Thyroid gland (tissue), 4 donors: Measurements from ENCODE around the gene PPP2R5E. TPM values are rescaled to one million over a fixed set of nuclear protein-coding genes. Genes with fewer than 3 reads are reported as not detected.

Experiments
- DNase-seq, 2 donors: peaks; one replicate each; pipeline ENCODE4 v3.0.0-alpha.2; 2019
- H3K27ac ChIP-seq, 3 donors: fragments of 200-600 bp; sonication (generic); 1 replicate in 2 of 3; 2 replicates in 1 of 3; pipeline ENCODE4 v1.5.1; 2016 to 2019; ENCODE audit warnings: mild to moderate bottlenecking in 1 of 3, moderate library complexity in 1 of 3
- H3K27me3 ChIP-seq: fragments of 200-600 bp; sonication (generic); one replicate; pipeline ENCODE4 v1.5.1; 2019
- H3K36me3 ChIP-seq, 2 donors: fragments of 200-600 bp; sonication (generic); one replicate each; pipeline ENCODE4 v1.5.1; 2016 to 2019
- H3K4me1 ChIP-seq, 2 donors: fragments of 200-600 bp; sonication (generic); one replicate each; pipeline ENCODE4 v1.5.1; 2017 to 2019
- H3K4me3 ChIP-seq, 3 donors: fragments of 200-600 bp; sonication (generic); replicated peaks in 1 of 3; 1 replicate in 2 of 3; 2 replicates in 1 of 3; pipeline ENCODE4 v1.5.1; 2016; ENCODE audit warnings: mild to moderate bottlenecking in 1 of 3
- H3K9me3 ChIP-seq: fragments of 200-600 bp; sonication (generic); one replicate; pipeline ENCODE4 v1.5.1; 2017
- CTCF ChIP-seq, 6 experiments: fragments of 200-600 bp in 3 of 6; fragments of 450-650 bp in 3 of 6; sonication (generic) in 3 of 6; IDR thresholded peaks; one replicate each; pipeline ENCODE4 v1.5.1; 2016 to 2019; ENCODE audit warnings: antibody characterized with exemption in 6 of 6, mild to moderate bottlenecking in 2 of 6, inconsistent platforms in 1 of 6, moderate library complexity in 1 of 6
- POLR2A ChIP-seq, 2 donors: fragments of 450-650 bp; IDR thresholded peaks; one replicate each; pipeline ENCODE4 v1.6.1; 2017; ENCODE audit warnings: antibody characterized with exemption in 2 of 2, mild to moderate bottlenecking in 2 of 2, moderate library complexity in 1 of 2
- WGBS, 2 donors: methylation state at CpG; one replicate each; pipeline ENCODE4 v1.1.5; 2017; 5-methylcytosine and 5-hydroxymethylcytosine counted together
- intact Hi-C: fragments of 100-400 bp; cut with DNase I; formaldehyde crosslinking; loops from one replicate; pipeline ENCODE4 v1.15.1; 2023
- total RNA-seq, 4 donors: library from RNA; depleted of rRNA; stranded (reverse); fragments of >200 nt; gene quantifications; one replicate each; pipeline ENCODE4 v1.2.3, GENCODE V29; 2016

PPP2R5E gene
- total RNA-seq, 4 donors from 2014 or later: 30.0 to 42.3 (median 36.0) TPM

GRCh38 chr14:63453443-63453936 lies 89.7 kb downstream of the PPP2R5E start:
- DNase-seq: no peak
- intact Hi-C loops: no loop called here
- 48 to 67% methylated on average over 8 of the region's 8 CpGs for WGBS, 2 donors
- peaks cover 21 to 34% of the 10 kb centered on the region in 2 donors for H3K4me1 ChIP-seq
- H3K9me3 ChIP-seq: no peaks in the 10 kb centered on the region
- no peak overlapping the region for H3K4me3 ChIP-seq
- H3K27ac ChIP-seq: peak overlapping the region in 1 of 3 donors; percentile 40
- TF ChIP-seq CTCF (IDR thresholded peaks at IDR 0.05) (no peak), POLR2A (IDR thresholded peaks at IDR 0.05) (no peak)
- H3K36me3 ChIP-seq: no peaks in the 10 kb centered on the region
- H3K27me3 ChIP-seq: no peaks in the 10 kb centered on the region

GRCh38 chr14:63452796-63453195 lies 90.4 kb downstream of the PPP2R5E start:
- Histone ChIP-seq H3K4me3 (no peak overlapping the region), H3K9me3 (no peaks in the 10 kb centered on the region), H3K36me3 (no peaks in the 10 kb centered on the region), H3K27ac (peak overlapping the region in 2 of 3 donors; percentile 24 to 40), H3K4me1 (peaks cover 21 to 34% of the 10 kb centered on the region in 2 donors), H3K27me3 (no peaks in the 10 kb centered on the region)
- intact Hi-C loops: no loop called here
- TF ChIP-seq POLR2A (IDR thresholded peaks at IDR 0.05): no peak
- TF ChIP-seq CTCF (IDR thresholded peaks at IDR 0.05): no peak
- no peak for DNase-seq
- 94 to 98% methylated on average over 3 of the region's 3 CpGs for WGBS, 2 donors

GRCh38 chr14:63448841-63449240 lies 94.3 kb downstream of the PPP2R5E start:
- Histone ChIP-seq H3K4me3 (no peak overlapping the region), H3K27ac (no peak overlapping the region), H3K4me1 (peaks cover 17 to 31% of the 10 kb centered on the region in 2 donors), H3K27me3 (no peaks in the 10 kb centered on the region), H3K36me3 (no peaks in the 10 kb centered on the region), H3K9me3 (no peaks in the 10 kb centered on the region)
- TF ChIP-seq POLR2A (IDR thresholded peaks at IDR 0.05): no peak
- TF ChIP-seq CTCF (IDR thresholded peaks at IDR 0.05): no peak
- whole genome bisulfite sequencing, 2 donors: 91 to 97% methylated on average over 3 of the region's 3 CpGs
- intact Hi-C loops: no loop called here
- no peak for DNase-seq

- no peaks in the 10 kb centered on the region for H3K27me3 ChIP-seq
- WGBS, 2 donors: 64 to 71% methylated on average over 1 of the region's 1 CpG
- DNase-seq: no peak
- no peak overlapping the region for H3K4me3 ChIP-seq
- peaks cover 12 to 29% of the 10 kb centered on the region in 2 donors for H3K4me1 ChIP-seq
- no peak overlapping the region for H3K27ac ChIP-seq
- no peak for TF ChIP-seq CTCF (IDR thresholded peaks at IDR 0.05)
- TF ChIP-seq POLR2A (IDR thresholded peaks at IDR 0.05): no peak
- intact Hi-C loops: no loop called here
- no peaks in the 10 kb centered on the region for H3K9me3 ChIP-seq
- H3K36me3 ChIP-seq: no peaks in the 10 kb centered on the region
These were observed 98.6 kb downstream of the PPP2R5E start for GRCh38 chr14:63444588-63444987.

GRCh38 chr14:63443988-63444387 lies 99.2 kb downstream of the PPP2R5E start:
- Histone ChIP-seq H3K27me3 (no peaks in the 10 kb centered on the region), H3K9me3 (no peaks in the 10 kb centered on the region), H3K27ac (no peak overlapping the region), H3K4me1 (peaks cover 12 to 33% of the 10 kb centered on the region in 2 donors), H3K4me3 (no peak overlapping the region), H3K36me3 (no peaks in the 10 kb centered on the region)
- intact Hi-C loops: no loop called here
- no peak for TF ChIP-seq POLR2A (IDR thresholded peaks at IDR 0.05)
- TF ChIP-seq CTCF (IDR thresholded peaks at IDR 0.05): no peak
- 97 to 98% methylated on average over 3 of the region's 3 CpGs for WGBS, 2 donors
- no peak for DNase-seq
